ENCODE results near the gene TMEM200C.
"Not testable (repeated sequence)": the region's sequence is repeated elsewhere in the genome, so short reads cannot be mapped to it uniquely, and the experiment has no call there.

Gene TMEM200C

DNA sequence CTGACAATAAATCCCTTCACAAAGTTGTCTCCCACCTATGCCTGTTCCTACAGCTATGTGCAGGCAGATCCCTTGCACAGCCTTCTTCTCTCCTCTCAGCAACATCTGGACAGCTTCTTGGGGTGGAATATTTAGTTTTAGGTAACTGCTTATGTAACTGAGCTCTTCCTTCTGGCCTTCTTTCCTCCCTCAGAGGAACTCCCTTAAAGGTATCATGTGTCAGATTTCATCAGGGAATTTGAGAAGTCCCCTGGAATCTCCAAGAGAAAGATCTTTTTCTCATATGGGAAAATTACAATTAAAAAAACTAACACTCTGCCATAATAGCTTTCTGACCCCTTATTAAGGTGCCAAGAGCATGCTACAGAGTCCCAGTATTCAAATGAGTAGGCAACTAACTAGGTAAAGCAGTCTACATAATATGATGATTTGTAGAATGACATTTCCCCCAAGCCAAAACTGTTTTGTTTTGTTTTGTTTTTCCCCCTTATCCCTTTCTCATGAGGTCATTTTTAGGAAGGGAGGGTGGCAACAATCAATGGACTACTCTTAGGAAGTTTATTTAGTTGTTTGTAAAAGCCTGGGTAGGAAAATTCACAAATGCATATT lies 2.4 kb downstream of the TMEM200C start:
- DNase-seq (ENCODE audit: low read depth in 2 of 2): no peak

DNA sequence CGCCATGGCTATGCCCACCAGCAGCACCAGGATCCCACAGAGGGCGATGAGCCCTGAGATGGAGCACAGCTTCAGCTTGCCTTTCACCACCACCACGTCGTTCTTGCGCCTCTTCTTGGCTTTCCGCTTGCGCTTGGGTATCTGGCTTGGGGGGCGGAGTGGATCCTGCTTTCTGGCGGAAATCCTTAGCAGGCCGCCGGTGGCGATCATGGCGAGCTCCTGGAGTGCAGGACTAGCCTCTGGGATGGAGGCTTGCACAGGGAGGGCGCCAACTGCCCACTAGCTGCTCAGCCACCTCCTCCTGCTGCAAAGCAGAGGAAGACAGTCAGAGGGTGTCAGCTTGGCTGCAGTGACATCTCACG lies 3.5 kb downstream of the TMEM200C start:
- DNase-seq (ENCODE audit: low read depth in 2 of 2): no peak

DNA sequence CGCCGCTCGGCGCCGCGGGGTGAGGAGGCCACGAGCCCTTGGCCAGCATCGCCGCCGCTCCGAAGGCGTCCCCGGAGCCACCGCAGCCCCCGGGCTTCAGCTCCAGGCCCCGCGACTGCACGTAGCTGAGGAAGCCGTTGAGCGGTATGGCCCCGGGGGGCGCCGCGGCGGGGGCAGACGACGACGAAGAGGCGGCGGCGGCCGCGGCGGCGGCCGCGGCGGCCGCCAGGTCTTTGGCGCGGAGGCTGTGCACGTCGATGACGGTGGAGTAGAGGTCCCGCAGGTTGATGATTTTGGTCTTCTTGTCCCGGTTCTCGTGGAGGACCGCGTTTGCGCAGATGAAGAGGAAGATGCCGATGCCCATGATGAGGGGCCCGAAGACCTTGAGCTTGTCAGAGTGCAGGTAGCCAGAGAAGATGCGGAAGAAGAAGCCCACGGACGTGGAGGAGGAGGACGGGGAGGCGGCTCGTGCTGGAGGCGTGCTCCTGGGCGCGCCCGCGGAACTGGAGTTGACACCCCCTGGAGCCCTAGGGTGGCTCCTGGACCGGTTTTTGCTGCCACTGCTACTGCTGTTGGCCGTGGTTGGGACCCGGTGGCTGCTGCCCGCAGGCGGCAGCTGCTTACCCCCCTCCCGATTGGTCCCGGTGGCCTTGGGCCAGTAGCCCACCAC lies 4.0 kb downstream of the TMEM200C start:
- DNase-seq (ENCODE audit: low read depth in 2 of 2): no peak

DNA sequence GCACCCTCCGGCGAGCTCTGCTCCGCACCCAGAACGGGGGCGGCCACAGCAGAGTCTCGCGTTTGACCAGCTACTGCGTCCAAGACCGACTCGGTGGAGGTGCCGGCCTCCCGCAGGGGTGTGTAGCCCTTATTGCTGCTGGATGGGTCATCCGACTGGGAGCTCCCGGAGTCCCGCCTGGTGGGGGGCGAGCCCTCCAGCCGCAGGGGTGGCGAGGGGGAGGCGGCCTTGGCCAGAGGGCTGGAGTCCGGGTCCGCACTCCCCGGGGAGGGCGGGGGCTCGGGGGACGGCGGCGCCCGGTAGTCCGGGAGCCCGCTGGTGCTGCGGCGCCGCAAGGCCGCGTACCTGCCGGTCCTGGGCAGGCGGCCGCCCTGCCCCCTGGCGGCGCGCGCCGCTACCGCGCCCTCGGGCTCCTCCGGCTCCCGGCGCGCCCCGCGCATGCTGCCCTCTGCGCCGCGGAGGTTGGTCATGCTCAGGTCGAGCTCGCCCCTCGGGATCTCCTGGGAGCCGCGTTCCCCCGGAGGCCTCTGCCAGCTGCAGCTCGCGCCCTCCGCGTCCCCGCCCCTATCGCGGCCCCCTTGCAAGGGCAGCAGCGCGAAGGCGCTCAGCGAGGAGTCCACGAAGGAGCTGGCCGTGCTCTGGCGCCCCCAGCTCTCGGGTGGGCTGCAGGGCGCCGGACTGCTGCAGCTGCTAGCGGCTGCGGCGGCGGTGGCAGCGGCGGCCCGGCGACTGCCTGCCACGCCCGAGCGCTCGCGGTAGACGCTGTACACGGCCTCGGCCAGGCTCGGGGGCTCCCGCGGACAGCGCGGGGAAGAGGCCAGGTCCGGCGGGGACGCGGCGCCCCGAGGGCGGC lies 4.8 kb downstream of the TMEM200C start:
- no peak for DNase-seq (ENCODE audit: low read depth in 2 of 2)

DNA sequence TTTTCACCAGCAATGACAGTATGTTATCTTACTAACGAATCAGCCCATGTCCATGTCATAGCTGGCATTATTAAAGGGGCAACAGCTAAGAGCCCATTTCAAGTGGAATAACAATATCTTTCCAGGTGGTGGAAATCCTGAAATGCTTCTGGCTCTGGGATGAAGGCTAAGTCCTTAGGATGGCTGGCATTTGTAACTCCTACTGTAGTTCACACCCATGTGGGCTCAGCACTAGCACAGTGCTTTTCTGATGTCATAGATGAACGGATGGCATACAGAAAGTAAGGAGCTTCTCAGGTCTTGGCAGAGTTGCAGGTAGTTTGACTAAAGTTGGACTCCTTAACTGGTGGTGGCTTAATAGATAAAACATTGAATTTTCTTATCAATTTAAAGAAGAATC lies 10.0 kb downstream of the TMEM200C start:
- no peak for DNase-seq (ENCODE audit: low read depth in 2 of 2)

DNA sequence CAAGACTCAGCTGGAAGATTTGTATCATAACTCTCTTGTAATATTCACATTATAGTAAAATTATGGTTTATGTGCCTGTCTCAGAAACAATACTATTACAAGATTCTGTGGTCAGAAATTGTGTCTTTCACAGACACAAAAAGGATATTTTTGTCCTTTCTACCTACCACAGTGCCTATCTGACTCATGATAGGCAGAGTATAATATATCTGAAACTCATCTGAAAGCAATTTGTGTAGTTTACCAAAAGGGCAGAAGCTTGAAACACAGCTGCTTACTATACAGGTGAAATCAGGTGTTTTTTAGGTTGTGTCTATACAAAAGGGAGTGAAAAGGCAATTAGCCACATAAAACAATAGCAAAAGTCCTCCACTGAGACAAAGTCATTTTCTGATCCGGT lies 10.9 kb downstream of the TMEM200C start:
- DNase-seq (ENCODE audit: low read depth in 2 of 2): no peak

DNA sequence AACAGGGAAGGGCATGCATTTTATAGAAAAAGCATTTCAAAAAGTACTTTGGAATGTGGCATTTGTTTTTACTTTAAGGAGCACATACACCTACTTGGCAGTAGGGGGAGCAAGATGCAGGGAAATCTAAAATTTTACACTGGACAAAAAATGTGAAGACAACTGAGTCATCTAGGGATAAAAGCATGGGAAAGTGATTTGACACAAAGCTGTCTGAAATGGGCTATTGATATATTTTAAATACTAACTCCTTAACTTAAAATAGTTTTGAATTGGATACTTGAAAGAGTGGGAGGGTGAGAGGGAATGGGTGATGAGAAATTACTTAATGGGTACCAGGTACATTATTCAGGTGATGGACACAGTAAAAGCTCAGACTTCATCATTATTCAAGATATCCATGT lies 15.8 kb downstream of the TMEM200C start:
- DNase-seq (ENCODE audit: low read depth in 2 of 2): peak in 1 of 2 experiments; percentile 13

DNA sequence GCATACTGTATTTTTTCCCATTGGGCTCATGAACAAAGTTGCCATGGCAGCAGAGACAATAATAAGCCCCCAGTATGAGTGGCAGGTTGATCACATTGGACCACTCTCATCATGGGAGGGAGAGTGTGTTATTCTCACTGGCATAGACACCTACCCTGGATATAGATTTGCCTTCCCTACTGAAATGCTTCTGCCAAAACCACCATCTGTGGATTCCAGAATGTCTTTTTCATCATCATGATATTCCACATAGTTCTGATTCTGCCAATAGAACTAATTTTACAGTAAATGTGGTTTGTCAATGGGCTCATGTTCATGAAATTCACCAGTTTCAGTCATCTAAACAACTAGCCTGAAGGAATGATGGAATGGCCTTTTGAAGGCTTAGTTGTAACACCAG lies 18.4 kb downstream of the TMEM200C start:
- no peak for DNase-seq (ENCODE audit: low read depth in 2 of 2)

DNA sequence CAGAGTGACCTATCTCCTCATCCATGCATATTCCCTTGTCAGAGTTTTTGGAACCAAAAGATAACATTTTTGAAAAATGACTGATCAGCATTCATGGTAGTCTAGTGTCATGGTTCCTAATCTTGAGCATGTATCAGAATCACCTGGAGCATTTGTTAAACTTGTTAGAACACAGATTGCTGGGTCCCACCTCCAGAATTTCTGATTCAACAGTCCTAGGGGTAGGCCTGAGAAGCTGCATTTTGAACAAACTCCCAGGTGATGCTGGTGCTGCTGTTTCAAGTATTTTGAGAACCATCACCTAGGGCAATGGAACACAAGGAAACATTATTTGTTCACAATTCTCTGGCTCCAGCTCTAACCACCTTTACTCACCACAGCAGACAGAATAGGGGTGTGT lies 21.0 kb downstream of the TMEM200C start:
- DNase-seq (ENCODE audit: low read depth in 2 of 2): no peak

DNA sequence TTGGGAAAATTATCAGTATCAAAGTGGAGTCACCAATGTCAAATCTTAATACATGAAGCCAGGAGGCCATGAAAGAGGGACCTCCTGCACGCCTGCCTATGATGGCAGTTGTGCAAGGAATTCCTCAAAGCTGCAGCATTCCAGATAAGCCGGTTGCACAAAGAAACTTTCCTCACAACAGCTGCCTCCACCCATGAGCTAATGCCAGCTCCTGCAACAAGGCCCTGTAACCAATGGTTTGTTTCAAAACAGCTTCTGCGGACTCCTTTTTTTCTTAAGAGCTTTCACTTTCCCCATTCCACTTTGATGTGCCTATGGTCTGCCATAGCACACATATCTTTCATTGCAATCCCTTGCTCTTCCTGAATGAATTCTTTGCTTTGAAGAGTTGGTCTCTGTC lies 22.4 kb downstream of the TMEM200C start:
- DNase-seq (ENCODE audit: low read depth in 2 of 2): no peak

DNA sequence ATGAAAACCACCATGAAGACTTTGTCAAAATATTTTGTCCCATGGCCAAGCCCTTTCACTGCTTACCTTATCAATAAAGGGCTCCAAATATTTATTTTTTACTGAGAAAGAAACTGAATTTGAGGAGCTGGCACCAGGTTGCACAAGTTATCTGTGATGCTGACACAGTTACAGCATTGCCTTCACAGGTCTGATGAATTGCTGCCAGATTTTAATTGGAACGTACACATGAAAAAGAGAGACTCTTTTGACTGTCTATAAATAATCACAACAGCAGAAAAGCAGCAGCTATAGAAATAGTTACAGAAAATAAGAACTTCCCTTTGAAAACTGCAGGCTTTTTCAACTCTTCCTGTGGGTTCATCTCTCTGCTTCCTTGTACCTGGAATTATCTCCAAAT lies 23.9 kb downstream of the TMEM200C start:
- no peak for DNase-seq (ENCODE audit: low read depth in 2 of 2)

DNA sequence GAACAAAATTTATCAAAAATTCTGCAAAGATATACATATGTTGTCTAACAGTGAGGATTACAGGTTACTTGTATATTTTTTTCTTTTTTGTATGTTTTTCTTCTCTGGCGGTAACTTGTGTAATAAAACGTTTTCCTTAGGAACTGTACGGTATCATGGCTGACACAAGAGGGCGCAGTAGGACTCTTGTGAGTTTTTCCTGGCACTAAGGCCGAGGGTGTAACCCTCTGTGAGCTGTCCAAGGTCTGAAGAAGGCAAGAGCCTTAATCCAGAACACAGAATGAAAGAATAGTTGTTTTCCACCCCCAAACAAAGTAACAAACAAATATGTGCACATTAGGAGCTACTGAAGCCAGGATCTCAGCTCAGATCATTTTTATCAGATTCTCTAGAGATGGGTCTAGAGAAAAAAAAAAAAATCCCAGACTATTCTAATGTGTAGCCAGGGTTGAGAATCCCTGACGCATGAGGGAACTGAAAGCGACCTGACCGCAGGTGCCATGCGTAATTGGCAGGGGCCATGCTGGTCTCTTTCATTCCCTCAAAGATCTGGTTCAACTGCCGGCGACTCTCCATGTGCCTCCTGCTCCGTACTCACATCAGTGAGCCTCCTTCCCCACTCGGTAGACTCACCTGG lies 27.0 kb downstream of the TMEM200C start:
- peak; percentile 55 for DNase-seq (ENCODE audit: low read depth in 2 of 2)

DNA sequence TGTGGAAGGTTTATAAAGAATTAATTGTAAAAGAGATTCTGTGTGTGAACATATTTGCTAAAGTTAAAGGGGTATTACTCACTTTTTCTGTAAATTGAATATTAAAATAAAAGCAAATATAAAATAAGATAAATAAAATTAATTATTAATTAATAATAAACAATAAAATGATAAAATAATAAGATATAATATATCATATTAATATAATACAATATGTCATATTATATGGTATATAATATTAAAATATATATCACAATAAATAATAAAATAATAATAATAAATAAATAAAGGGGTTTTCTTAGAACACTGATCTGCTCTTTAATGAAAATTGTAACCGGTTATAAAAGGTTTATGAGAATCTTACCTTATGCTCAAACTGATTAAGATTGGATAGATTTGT lies 29.8 kb downstream of the TMEM200C start:
- DNase-seq (ENCODE audit: low read depth in 2 of 2): no peak

DNA sequence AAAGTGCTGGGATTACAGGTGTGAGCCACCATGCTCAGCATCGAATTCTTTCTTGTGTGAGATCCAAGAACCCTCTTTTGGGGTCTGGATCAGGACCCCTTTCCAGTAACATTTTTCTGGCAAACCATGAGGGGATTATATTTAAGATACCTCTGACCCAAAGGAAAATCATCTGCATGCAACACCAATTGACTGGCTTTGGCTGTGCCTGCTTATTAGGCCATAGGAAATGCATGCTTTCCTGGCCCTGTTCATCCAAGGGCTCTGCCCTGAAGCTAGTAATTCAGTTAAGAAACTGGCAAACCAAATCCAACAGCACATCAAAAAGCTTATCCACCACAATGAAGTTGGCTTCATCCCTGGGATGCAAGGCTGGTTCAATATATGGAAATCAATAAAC lies 33.2 kb downstream of the TMEM200C start:
- not testable (repeated sequence) for DNase-seq (ENCODE audit: low read depth in 2 of 2)

DNA sequence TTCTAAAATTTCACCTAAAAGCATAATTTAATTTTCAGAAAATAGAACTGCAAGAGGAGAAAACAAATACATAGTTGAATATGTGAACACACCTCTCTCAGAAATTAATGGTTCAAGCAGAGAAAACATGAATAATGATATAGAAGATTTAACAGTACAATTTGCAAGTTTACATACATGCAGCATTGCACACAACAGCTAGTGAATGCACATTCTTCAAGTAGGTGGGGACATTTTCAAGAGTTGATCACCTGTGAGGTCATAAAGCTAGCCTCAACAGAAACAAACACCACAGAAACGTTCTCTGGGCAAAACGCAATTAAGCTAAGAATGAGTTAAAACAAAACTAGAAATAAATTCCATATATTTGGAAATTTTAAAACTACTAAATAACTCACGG lies 38.1 kb downstream of the TMEM200C start:
- no peak for DNase-seq (ENCODE audit: low read depth in 2 of 2)

DNA sequence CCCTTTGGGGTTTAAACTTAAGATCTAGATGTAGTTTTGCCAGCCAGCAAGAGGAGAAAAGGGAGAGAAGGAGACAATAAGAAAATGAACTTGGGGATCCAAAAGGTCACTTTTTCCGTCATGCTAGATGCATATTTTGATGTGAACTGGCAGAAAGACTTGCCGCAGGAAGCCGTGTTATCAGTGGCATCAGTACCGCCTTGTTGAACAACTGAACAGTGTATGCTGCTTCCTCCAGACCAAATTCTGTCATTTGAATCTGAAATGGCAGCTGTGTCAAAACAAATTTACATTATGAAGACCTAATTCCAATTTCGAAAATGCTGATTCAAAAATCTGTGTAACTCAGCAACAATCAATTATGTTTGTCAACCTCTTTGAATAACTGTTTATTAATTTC lies 42.1 kb downstream of the TMEM200C start:
- no peak for DNase-seq (ENCODE audit: low read depth in 2 of 2)

DNA sequence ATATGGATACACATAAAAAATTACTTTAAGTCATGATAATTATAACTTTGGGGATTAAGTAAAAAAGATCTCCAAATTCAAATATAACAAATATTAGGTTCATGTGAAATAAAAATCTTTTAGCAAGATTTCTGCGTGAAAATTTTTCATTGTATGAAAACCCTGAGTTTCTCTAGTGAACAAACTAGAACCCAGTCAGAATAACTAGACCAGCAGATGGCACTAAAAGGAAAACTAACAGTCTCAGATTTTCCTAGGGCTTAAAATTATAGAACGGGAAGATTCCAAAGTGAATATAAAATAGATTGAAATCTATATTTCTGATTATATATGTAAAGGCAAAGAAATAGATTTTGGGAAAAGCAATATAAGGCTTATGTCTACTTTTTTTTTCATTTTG lies 43.3 kb downstream of the TMEM200C start:
- no peak for DNase-seq (ENCODE audit: low read depth in 2 of 2)

DNA sequence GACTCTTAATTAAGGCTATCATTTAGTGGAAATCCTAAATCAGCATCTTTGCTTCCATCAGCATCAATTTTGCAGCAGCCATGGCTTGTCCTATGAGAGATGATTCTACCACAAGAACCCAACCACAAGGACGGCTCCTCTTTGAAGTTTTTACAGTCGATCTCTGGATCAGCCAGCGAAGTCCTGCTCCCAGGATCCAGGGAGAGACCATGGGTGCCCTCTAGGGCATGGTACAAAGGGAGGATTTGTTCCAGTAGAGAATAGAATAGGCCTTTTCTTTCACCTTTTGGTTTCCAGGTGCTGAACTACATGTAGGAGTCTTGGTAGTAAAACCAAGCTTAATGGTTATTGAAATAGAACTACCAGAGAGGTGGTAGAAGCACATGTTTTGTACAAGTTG lies 52.7 kb downstream of the TMEM200C start:
- DNase-seq (ENCODE audit: low read depth in 2 of 2): no peak

DNA sequence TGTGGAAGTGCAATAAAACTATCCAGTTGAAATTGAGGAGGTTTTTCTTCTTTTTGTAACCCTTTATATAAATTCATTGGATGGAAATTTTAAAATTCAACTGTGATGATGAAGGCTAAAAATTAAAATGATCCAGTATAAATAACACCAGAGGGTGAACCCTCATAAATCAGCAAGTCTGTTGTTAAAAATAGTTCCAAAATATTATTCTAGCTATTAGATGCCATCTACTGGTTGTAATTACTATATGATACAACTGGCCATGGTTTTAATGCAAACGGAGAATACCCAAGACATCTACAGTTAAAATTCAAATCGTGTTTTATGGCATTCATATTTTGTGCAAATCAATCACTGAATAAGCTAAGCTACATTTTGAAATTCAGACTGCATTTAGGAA lies 53.8 kb downstream of the TMEM200C start:
- no peak for DNase-seq (ENCODE audit: low read depth in 2 of 2)

DNA sequence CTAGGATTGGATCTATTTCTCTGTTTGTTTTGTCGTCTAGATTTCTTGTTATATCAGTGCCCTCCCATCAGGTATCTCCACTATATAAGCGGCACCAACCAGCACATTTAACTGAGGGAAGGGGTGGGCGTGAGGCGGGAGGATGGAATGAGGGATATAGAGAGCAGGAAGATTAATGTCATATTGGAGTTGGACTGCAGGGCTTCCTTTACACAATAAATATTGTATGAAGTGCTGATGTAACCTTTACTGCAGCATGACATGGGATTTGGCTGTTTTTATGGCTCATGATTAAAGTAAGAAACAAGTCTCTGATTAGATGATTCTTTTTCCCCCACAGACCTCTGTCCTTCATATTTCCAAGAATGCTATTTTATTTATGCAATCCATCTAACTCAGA lies 54.8 kb downstream of the TMEM200C start:
- DNase-seq (ENCODE audit: low read depth in 2 of 2): no peak

DNA sequence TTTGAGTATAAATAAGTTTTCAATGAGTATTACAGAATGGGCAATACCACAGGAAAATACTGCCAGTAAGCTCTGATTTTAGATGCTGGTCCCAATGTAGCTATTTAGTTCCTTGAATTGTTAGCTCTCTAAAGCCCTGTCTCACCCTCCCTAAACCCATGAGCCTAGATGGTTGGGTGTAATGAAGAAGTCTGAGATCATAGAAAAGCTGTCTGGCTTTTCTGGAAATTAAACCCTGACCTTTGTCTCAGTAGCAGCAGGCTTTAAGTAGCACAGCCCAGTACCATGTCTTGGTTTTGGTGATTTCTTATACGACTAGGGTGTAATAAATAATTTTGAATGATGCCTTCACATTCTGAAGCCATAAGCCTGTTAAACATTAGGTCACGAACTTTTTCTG lies 55.3 kb downstream of the TMEM200C start:
- DNase-seq (ENCODE audit: low read depth in 2 of 2): no peak

DNA sequence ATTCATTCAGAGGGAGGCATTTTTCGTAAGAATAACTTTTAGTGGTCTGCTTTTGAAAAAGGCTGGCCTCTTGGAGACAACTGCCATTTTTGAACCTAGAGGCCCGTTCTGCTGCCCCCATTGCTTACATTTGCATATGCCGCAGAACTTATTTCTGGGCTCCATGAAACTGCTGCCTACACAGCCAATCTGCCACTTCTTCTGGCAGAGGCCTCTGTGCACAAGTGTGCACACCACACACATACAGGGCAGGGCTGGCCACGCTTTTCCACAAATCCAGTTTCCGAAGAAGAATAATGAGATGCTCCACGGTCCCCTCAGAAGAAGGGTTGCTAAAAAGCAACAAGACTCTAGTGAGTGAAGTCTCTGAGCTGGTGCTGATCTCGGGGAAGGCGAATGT lies 56.2 kb downstream of the TMEM200C start:
- no peak for DNase-seq (ENCODE audit: low read depth in 2 of 2)
